NCI-H345 treated with DMSO at 0.1 percent for 48 hours (cell line): ENCODE data around the gene TSNAX.

Experiments
- DNase-seq: peaks from one replicate; lab custom pipeline; 2025; ENCODE audit not compliant: unreplicated experiment; lab: John Stamatoyannopoulos, UW

TSNAX gene

GRCh38 chr1:231600458-231600976 is 72.0 kb downstream of the TSNAX start:
- DNase-seq, result no peak

- no peak for DNase-seq
Observed at GRCh38 chr1:231601824-231602672, 73.6 kb downstream of the TSNAX start.

- DNase-seq, result no peak
Observed at GRCh38 chr1:231602673-231602984, 74.2 kb downstream of the TSNAX start.

GRCh38 chr1:231603598-231604275 is 75.3 kb downstream of the TSNAX start:
- peak; percentile 33 for DNase-seq

GRCh38 chr1:231604276-231604621 is 75.8 kb downstream of the TSNAX start:
- no peak for DNase-seq

- no peak for DNase-seq
Observed at GRCh38 chr1:231605149-231606100, 77.0 kb downstream of the TSNAX start.

GRCh38 chr1:231606712-231607111 is 78.2 kb downstream of the TSNAX start:
- DNase-seq, result no peak

- DNase-seq, result no peak
Observed at GRCh38 chr1:231610388-231610787, 81.9 kb downstream of the TSNAX start.

- DNase-seq, result no peak
Observed at GRCh38 chr1:231611111-231611510, 82.6 kb downstream of the TSNAX start.

- DNase-seq, result no peak
Observed at GRCh38 chr1:231611851-231612250, 83.4 kb downstream of the TSNAX start.

GRCh38 chr1:231612393-231613089 is 84.1 kb downstream of the TSNAX start:
- no peak for DNase-seq

GRCh38 chr1:231613419-231614349 is 85.2 kb downstream of the TSNAX start:
- DNase-seq, result no peak
